GM19099 (cell line): ENCODE results near the gene ZNF608.

Experiments
- POLR2A ChIP-seq: IDR thresholded peaks from 3 replicates; pipeline ENCODE4 v1.6.1; 2011; ENCODE audit warnings: low read depth; ENCODE audit not compliant: insufficient read length; ENCODE audit errors: extremely low read depth

Gene ZNF608

GRCh38 chr5:124764585-124764984, 18.1 kb upstream of the ZNF608 start:
- TF ChIP-seq POLR2A = no peak

GRCh38 chr5:124761010-124761409, 14.6 kb upstream of the ZNF608 start:
- no peak for TF ChIP-seq POLR2A

GRCh38 chr5:124760608-124761007, 14.2 kb upstream of the ZNF608 start:
- no peak for TF ChIP-seq POLR2A

- TF ChIP-seq POLR2A = no peak
Observed at GRCh38 chr5:124755565-124755964, 9.1 kb upstream of the ZNF608 start.

- TF ChIP-seq POLR2A = no peak
Observed at GRCh38 chr5:124755041-124755440, 8.6 kb upstream of the ZNF608 start.

GRCh38 chr5:124754206-124754927, 7.9 kb upstream of the ZNF608 start:
- TF ChIP-seq POLR2A = no peak

- TF ChIP-seq POLR2A = no peak
Observed at GRCh38 chr5:124752854-124753720, 6.6 kb upstream of the ZNF608 start.

- no peak for TF ChIP-seq POLR2A
Observed at GRCh38 chr5:124751031-124751430, 4.6 kb upstream of the ZNF608 start.

- TF ChIP-seq POLR2A = no peak
Observed at GRCh38 chr5:124748687-124749594, 2.5 kb upstream of the ZNF608 start.

- no peak for TF ChIP-seq POLR2A
Observed at GRCh38 chr5:124747791-124748686, 1.6 kb upstream of the ZNF608 start.

- TF ChIP-seq POLR2A = peak; percentile 37
Observed at GRCh38 chr5:124746916-124747790, 714 bp upstream of the ZNF608 start.

GRCh38 chr5:124745007-124745927, 1.2 kb downstream of the ZNF608 start:
- no peak for TF ChIP-seq POLR2A
